ENCODE results near the gene NATD1. TPM values are rescaled to one million over a fixed set of nuclear protein-coding genes. Genes with fewer than 3 reads are reported as not detected.

Gene NATD1
- total and polyA plus RNA-seq, 2 experiments from 2014 or later: 3.6 to 5.0 TPM

- peak overlapping the region; percentile 69 for H3K9ac ChIP-seq
- H3K4me2 ChIP-seq (ENCODE audit: unreplicated experiment): peak overlapping the region; percentile 88
- no peaks in the 10 kb centered on the region for H4K20me1 ChIP-seq (ENCODE audit: insufficient read depth)
- no peaks in the 10 kb centered on the region for H3K27me3 ChIP-seq (replicated peaks; ENCODE audit: insufficient read depth)
- peak overlapping the region; percentile 94 for H2AFZ ChIP-seq
- peak overlapping the region; percentile 76 for H3K4me3 ChIP-seq
- DNase-seq: no peak
- no peaks in the 10 kb centered on the region for H3K79me2 ChIP-seq (ENCODE audit: insufficient read depth)
- 20 to 23% methylated on average over 20 of the region's 20 CpGs for WGBS, 2 experiments (ENCODE audit: low coverage in 1 of 2, low lambda C conversion rate in 2 of 2, missing lambda C conversion rate in 2 of 2)
- H3K36me3 ChIP-seq (ENCODE audit: low read depth): no peaks in the 10 kb centered on the region
- H3K27ac ChIP-seq: no peak overlapping the region
- H3K9me3 ChIP-seq (ENCODE audit: low read depth): no peaks in the 10 kb centered on the region
- no peaks in the 10 kb centered on the region for H3F3A ChIP-seq (ENCODE audit: insufficient read depth)
- in situ Hi-C loops (cut with MboI): no loop called here
- H3K9me2 ChIP-seq (ENCODE audit: insufficient read depth): no peaks in the 10 kb centered on the region
- peaks cover 5% of the 10 kb centered on the region for H3K4me1 ChIP-seq (ENCODE audit: insufficient read depth)
- no peak for TF ChIP-seq EZH2 (IDR thresholded peaks at IDR 0.05; ENCODE audit: insufficient read depth, poor library complexity, severe bottlenecking)
- no peak for TF ChIP-seq EZH2phosphoT487 (IDR thresholded peaks at IDR 0.05; ENCODE audit: insufficient read depth, low read depth)
These were observed 21.9 kb upstream of the NATD1 start for GRCh38 chr17:21275047-21275578.

- H3K4me3 ChIP-seq: no peak overlapping the region
- H3K27me3 ChIP-seq (replicated peaks; ENCODE audit: insufficient read depth): no peaks in the 10 kb centered on the region
- H3K4me2 ChIP-seq (ENCODE audit: unreplicated experiment): no peak overlapping the region
- no peak for DNase-seq
- H2AFZ ChIP-seq: no peak overlapping the region
- peaks cover 5% of the 10 kb centered on the region for H3K4me1 ChIP-seq (ENCODE audit: insufficient read depth)
- 76 to 80% methylated on average over 13 to 14 of the region's 14 CpGs for WGBS, 2 experiments (ENCODE audit: low coverage in 1 of 2, low lambda C conversion rate in 2 of 2, missing lambda C conversion rate in 2 of 2)
- no peaks in the 10 kb centered on the region for H3F3A ChIP-seq (ENCODE audit: insufficient read depth)
- no peaks in the 10 kb centered on the region for H4K20me1 ChIP-seq (ENCODE audit: insufficient read depth)
- no peaks in the 10 kb centered on the region for H3K79me2 ChIP-seq (ENCODE audit: insufficient read depth)
- no peaks in the 10 kb centered on the region for H3K9me2 ChIP-seq (ENCODE audit: insufficient read depth)
- TF ChIP-seq EZH2 (IDR thresholded peaks at IDR 0.05; ENCODE audit: insufficient read depth, poor library complexity, severe bottlenecking) (no peak), EZH2phosphoT487 (IDR thresholded peaks at IDR 0.05; ENCODE audit: insufficient read depth, low read depth) (no peak)
- H3K36me3 ChIP-seq (ENCODE audit: low read depth): no peaks in the 10 kb centered on the region
- H3K9me3 ChIP-seq (ENCODE audit: low read depth): no peaks in the 10 kb centered on the region
- H3K27ac ChIP-seq: no peak overlapping the region
- H3K9ac ChIP-seq: no peak overlapping the region
- in situ Hi-C loops (cut with MboI): no loop called here
These were observed 19.9 kb upstream of the NATD1 start for GRCh38 chr17:21272881-21273792.

DNA sequence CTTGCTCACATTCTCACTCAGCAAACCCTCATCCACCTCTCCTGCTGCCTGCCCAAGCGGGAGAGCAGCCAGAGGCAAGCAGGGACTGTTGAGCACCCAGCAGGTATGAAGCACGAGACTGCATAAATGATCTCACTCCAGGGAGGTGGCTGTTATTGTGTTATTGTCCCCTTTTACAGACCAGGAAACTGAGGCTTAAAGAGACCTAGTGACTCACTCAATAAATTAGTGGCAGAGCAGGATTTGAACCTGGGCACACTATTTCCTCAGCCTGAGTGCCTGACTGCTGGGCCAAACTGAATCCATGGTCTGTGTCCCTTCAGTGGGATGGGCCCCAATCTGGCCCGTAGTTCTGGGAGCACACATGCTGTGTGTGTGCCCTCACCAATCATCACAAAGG is 19.0 kb upstream of the NATD1 start:
- Histone ChIP-seq H3K4me1 (ENCODE audit: insufficient read depth) (peaks cover 5% of the 10 kb centered on the region), H3K4me3 (no peak overlapping the region), H3K9ac (no peak overlapping the region), H3K9me2 (ENCODE audit: insufficient read depth) (no peaks in the 10 kb centered on the region), H3K27me3 (replicated peaks; ENCODE audit: insufficient read depth) (no peaks in the 10 kb centered on the region), H4K20me1 (ENCODE audit: insufficient read depth) (no peaks in the 10 kb centered on the region), H3K9me3 (ENCODE audit: low read depth) (no peaks in the 10 kb centered on the region), H3K27ac (no peak overlapping the region), H3K4me2 (ENCODE audit: unreplicated experiment) (no peak overlapping the region), H2AFZ (no peak overlapping the region), H3F3A (ENCODE audit: insufficient read depth) (no peaks in the 10 kb centered on the region), H3K36me3 (ENCODE audit: low read depth) (no peaks in the 10 kb centered on the region), H3K79me2 (ENCODE audit: insufficient read depth) (no peaks in the 10 kb centered on the region)
- in situ Hi-C loops (cut with MboI): no loop called here
- DNase-seq: no peak
- 76 to 78% methylated on average over 3 of the region's 3 CpGs for WGBS, 2 experiments (ENCODE audit: low coverage in 1 of 2, low lambda C conversion rate in 2 of 2, missing lambda C conversion rate in 2 of 2)
- TF ChIP-seq EZH2phosphoT487 (IDR thresholded peaks at IDR 0.05; ENCODE audit: insufficient read depth, low read depth) (no peak), EZH2 (IDR thresholded peaks at IDR 0.05; ENCODE audit: insufficient read depth, poor library complexity, severe bottlenecking) (no peak)

- Histone ChIP-seq H2AFZ (no peak overlapping the region), H3K4me3 (no peak overlapping the region), H3K79me2 (ENCODE audit: insufficient read depth) (no peaks in the 10 kb centered on the region), H3K4me2 (ENCODE audit: unreplicated experiment) (no peak overlapping the region), H3F3A (ENCODE audit: insufficient read depth) (no peaks in the 10 kb centered on the region), H3K9me2 (ENCODE audit: insufficient read depth) (no peaks in the 10 kb centered on the region), H3K27ac (no peak overlapping the region), H3K36me3 (ENCODE audit: low read depth) (no peaks in the 10 kb centered on the region), H3K9me3 (ENCODE audit: low read depth) (no peaks in the 10 kb centered on the region), H3K9ac (no peak overlapping the region), H3K27me3 (replicated peaks; ENCODE audit: insufficient read depth) (no peaks in the 10 kb centered on the region), H4K20me1 (ENCODE audit: insufficient read depth) (no peaks in the 10 kb centered on the region), H3K4me1 (ENCODE audit: insufficient read depth) (peaks cover 5% of the 10 kb centered on the region)
- 81% methylated on average over 10 of the region's 10 CpGs for WGBS, 2 experiments (ENCODE audit: low coverage in 1 of 2, low lambda C conversion rate in 2 of 2, missing lambda C conversion rate in 2 of 2)
- in situ Hi-C loops (cut with MboI): no loop called here
- no peak for TF ChIP-seq EZH2phosphoT487 (IDR thresholded peaks at IDR 0.05; ENCODE audit: insufficient read depth, low read depth)
- no peak for TF ChIP-seq EZH2 (IDR thresholded peaks at IDR 0.05; ENCODE audit: insufficient read depth, poor library complexity, severe bottlenecking)
- DNase-seq: no peak
These were observed 18.4 kb upstream of the NATD1 start for GRCh38 chr17:21271454-21272183.
